ENCODE data around the gene ASRGL1.

DNA sequence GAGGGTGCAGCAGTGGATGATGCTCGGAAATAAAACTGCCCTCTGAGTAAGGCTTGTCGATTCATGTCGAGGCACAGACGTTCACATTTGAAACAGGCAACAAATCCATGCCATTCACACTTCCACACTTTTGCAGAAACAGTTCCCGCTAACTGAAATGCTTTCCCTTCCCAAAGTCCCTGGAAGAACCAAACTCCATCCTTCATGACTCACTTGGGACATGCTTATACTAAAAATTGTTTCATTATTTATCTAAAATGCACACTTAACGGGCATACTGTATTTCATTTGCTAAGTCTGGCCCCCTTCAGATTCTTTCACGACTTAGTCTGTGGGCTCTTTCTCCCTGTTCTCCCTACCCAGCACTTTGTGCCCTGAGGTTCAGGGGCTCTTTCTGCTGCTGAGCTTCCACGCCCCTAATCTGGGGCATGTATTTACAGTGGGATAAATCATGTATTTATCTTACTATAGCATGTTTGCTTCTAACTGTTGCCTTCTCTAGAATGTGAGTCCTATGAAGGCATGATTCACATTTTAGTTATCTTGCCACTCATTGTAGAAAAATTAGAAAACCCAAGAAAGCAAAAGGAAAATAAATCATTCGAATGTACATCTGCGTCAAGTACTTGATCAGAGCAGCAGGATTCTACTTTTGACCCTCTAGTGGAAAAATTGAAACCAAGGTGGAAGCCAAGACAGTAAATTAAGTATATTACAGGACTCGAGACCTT is 94.1 kb downstream of the ASRGL1 start:
- TF ChIP-seq, protein P1, sequence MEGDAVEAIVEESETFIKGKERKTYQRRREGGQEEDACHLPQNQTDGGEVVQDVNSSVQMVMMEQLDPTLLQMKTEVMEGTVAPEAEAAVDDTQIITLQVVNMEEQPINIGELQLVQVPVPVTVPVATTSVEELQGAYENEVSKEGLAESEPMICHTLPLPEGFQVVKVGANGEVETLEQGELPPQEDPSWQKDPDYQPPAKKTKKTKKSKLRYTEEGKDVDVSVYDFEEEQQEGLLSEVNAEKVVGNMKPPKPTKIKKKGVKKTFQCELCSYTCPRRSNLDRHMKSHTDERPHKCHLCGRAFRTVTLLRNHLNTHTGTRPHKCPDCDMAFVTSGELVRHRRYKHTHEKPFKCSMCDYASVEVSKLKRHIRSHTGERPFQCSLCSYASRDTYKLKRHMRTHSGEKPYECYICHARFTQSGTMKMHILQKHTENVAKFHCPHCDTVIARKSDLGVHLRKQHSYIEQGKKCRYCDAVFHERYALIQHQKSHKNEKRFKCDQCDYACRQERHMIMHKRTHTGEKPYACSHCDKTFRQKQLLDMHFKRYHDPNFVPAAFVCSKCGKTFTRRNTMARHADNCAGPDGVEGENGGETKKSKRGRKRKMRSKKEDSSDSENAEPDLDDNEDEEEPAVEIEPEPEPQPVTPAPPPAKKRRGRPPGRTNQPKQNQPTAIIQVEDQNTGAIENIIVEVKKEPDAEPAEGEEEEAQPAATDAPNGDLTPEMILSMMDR (IDR thresholded peaks at IDR 0.05) = no peak
- no peak for TF ChIP-seq POLR2A (IDR thresholded peaks at IDR 0.05)
